ENCODE results near the gene VASN. TPM values are rescaled to one million over a fixed set of nuclear protein-coding genes. Genes with fewer than 3 reads are reported as not detected.

Gene VASN
- total and polyA plus RNA-seq, 12 donors, result 0.77 to 44.7 (median 21.3) TPM

GRCh38 chr16:4388271-4389021 is 16.8 kb downstream of the VASN start:
- TF ChIP-seq POLR2A (IDR thresholded peaks at IDR 0.05) (no peak), CTCF (IDR thresholded peaks at IDR 0.05) (no peak)
- Histone ChIP-seq H3K36me3 (replicated peaks in 1 of 2) (peaks cover 0 to 22% of the 10 kb centered on the region in 2 donors), H3K4me1 (replicated peaks in 1 of 2) (peaks cover 9 to 32% of the 10 kb centered on the region in 2 donors)

GRCh38 chr16:4389051-4389955 is 17.7 kb downstream of the VASN start:
- peak overlapping the region in 3 of 5 donors; percentile 22 to 80 (median 44) for H3K27ac ChIP-seq
- intact Hi-C loops (cut with DNase I), result no loop called here
- H3K36me3 ChIP-seq (replicated peaks in 1 of 2), result peaks cover 0 to 15% of the 10 kb centered on the region in 2 donors
- H3K9me3 ChIP-seq (replicated peaks in 1 of 3), result no peaks in the 10 kb centered on the region
- H3K4me3 ChIP-seq, result no peak overlapping the region
- TF ChIP-seq POLR2A (IDR thresholded peaks at IDR 0.05), result no peak
- TF ChIP-seq CTCF (IDR thresholded peaks at IDR 0.05), result no peak
- H3K27me3 ChIP-seq, result no peaks in the 10 kb centered on the region
- 66 to 72% (median 70%) methylated on average over 15 to 27 of the region's 27 CpGs for WGBS, 4 donors
- H3K4me1 ChIP-seq (replicated peaks in 1 of 2), result peaks cover 9 to 32% of the 10 kb centered on the region in 2 donors
- no peak for DNase-seq

More at GRCh38 chr16:4388271-4389021, 16.8 kb downstream of the VASN start:
- 79 to 91% (median 84%) methylated on average over 5 to 19 of the region's 19 CpGs for WGBS, 4 donors
- Histone ChIP-seq H3K27ac (peak overlapping the region in 3 of 5 donors; percentile 22 to 80 (median 44)), H3K9me3 (replicated peaks in 1 of 3) (no peaks in the 10 kb centered on the region), H3K27me3 (no peaks in the 10 kb centered on the region), H3K4me3 (no peak overlapping the region)
- intact Hi-C loops (cut with DNase I), result no loop called here
- DNase-seq, result no peak

- H3K4me1 ChIP-seq (replicated peaks in 1 of 2), result peaks cover 9 to 32% of the 10 kb centered on the region in 2 donors
- no peaks in the 10 kb centered on the region for H3K27me3 ChIP-seq
- H3K36me3 ChIP-seq (replicated peaks in 1 of 2), result peaks cover 0 to 22% of the 10 kb centered on the region in 2 donors
- TF ChIP-seq CTCF (IDR thresholded peaks at IDR 0.05) (no peak), POLR2A (IDR thresholded peaks at IDR 0.05) (no peak)
- DNase-seq, result no peak
- H3K4me3 ChIP-seq, result no peak overlapping the region
- intact Hi-C loops (cut with DNase I), result no loop called here
- WGBS, 4 donors, result 88 to 90% (median 89%) methylated on average over 14 to 18 of the region's 18 CpGs
- peak overlapping the region in 1 of 5 donors; percentile 80 for H3K27ac ChIP-seq
- no peaks in the 10 kb centered on the region for H3K9me3 ChIP-seq (replicated peaks in 1 of 3)
These were observed 18.9 kb downstream of the VASN start for GRCh38 chr16:4390266-4391260.
